HepG2 (cell line): Measurements from ENCODE around the gene OR10A3. TPM values are rescaled to one million over a fixed set of nuclear protein-coding genes. Genes with fewer than 3 reads are reported as not detected.

Experiments used
- ATAD3A ChIP-seq: sonication (generic); formaldehyde crosslinking; IDR thresholded peaks from 2 replicates; pipeline ENCODE4 v1.4.0; 2020; ENCODE audit warnings: missing genetic modification reagents
- FOXC1 ChIP-seq: sonication (generic); formaldehyde crosslinking; IDR thresholded peaks from 2 replicates; pipeline ENCODE4 v1.8.0; 2022; ENCODE audit warnings: mild to moderate bottlenecking, missing genetic modification reagents, borderline replicate concordance
- MTA3 ChIP-seq: sonication (generic); formaldehyde crosslinking; IDR thresholded peaks from 2 replicates; pipeline ENCODE4 v1.4.0; 2020; ENCODE audit warnings: missing genetic modification reagents
- SCMH1 ChIP-seq: sonication (generic); formaldehyde crosslinking; IDR thresholded peaks from 2 replicates; pipeline ENCODE4 v1.9.0; 2021; ENCODE audit warnings: missing genetic modification reagents, mild to moderate bottlenecking, borderline replicate concordance
- SMAD9 ChIP-seq: sonication (generic); formaldehyde crosslinking; IDR thresholded peaks from 2 replicates; pipeline ENCODE4 v1.5.1; 2020; ENCODE audit warnings: mild to moderate bottlenecking, missing genetic modification reagents
- TEAD3 ChIP-seq: optimal IDR thresholded peaks from 2 replicates; pipeline ENCODE3; 2016; ENCODE audit warnings: borderline replicate concordance
- ZBTB40 ChIP-seq, 2 experiments: fragments of 450-650 bp in 1 of 2; sonication (generic) in 1 of 2; formaldehyde crosslinking in 1 of 2; IDR thresholded peaks; 2 replicates each; pipeline versions ENCODE4 v1.6.1 to v1.8.0; 2016 to 2022; ENCODE audit warnings: antibody characterized with exemption in 1 of 2, mild to moderate bottlenecking in 1 of 2, missing genetic modification reagents in 1 of 2
- ZNF256 ChIP-seq: sonication (generic); formaldehyde crosslinking; conservative IDR thresholded peaks from 2 replicates; pipeline ENCODE4 v1.4.0; 2020; ENCODE audit warnings: missing genetic modification reagents
- ZNF343 ChIP-seq: sonication (generic); formaldehyde crosslinking; IDR thresholded peaks from 2 replicates; pipeline ENCODE4 v1.4.0; 2020; ENCODE audit warnings: mild to moderate bottlenecking, missing genetic modification reagents
- ZSCAN5A ChIP-seq: sonication (generic); formaldehyde crosslinking; IDR thresholded peaks from 2 replicates; pipeline ENCODE4 v1.8.0; 2022; ENCODE audit warnings: mild to moderate bottlenecking, missing genetic modification reagents, borderline replicate concordance
- polyA plus RNA-seq, 8 experiments: library from polyadenylated mRNA; depleted of rRNA in 3 of 8; stranded (reverse) in 7 of 8; unstranded in 1 of 8; fragments of >200 nt; fragmentation: Illumina TruSeq in 4 of 8; extraction: Trizol in 4 of 8; gene quantifications; 2 replicates each; pipeline versions ENCODE4 v1.2.1 to v1.2.3, GENCODE V29; 2011 to 2016; ENCODE audit warnings: low read depth in 4 of 8, missing spikeins in 1 of 8, mixed read lengths in 1 of 8; ENCODE audit not compliant: insufficient read depth in 1 of 8
- total RNA-seq, 5 experiments: library from RNA; depleted of rRNA; stranded (reverse); fragments of >200 nt; fragmentation: Illumina TruSeq; extraction: Trizol; gene quantifications; 2 replicates each; pipeline ENCODE4 v1.2.3, GENCODE V29; 2016; ENCODE audit warnings: low read depth in 1 of 5
- TF ChIP-seq, protein P1 (sequence below), 2 experiments: sonication (generic) in 1 of 2; formaldehyde crosslinking in 1 of 2; IDR thresholded peaks; 2 replicates each; pipeline versions ENCODE4 v1.6.1 to v1.9.0; 2014 to 2022; ENCODE audit warnings: antibody characterized with exemption in 1 of 2, borderline replicate concordance in 1 of 2, inconsistent platforms in 1 of 2, low read depth in 1 of 2, missing genetic modification reagents in 1 of 2

The OR10A3 gene
- total and polyA plus RNA-seq, 2 of the 13 experiments (the other 11 are each of a cell fraction or from before 2014, with no cell fraction given): not detected

DNA sequence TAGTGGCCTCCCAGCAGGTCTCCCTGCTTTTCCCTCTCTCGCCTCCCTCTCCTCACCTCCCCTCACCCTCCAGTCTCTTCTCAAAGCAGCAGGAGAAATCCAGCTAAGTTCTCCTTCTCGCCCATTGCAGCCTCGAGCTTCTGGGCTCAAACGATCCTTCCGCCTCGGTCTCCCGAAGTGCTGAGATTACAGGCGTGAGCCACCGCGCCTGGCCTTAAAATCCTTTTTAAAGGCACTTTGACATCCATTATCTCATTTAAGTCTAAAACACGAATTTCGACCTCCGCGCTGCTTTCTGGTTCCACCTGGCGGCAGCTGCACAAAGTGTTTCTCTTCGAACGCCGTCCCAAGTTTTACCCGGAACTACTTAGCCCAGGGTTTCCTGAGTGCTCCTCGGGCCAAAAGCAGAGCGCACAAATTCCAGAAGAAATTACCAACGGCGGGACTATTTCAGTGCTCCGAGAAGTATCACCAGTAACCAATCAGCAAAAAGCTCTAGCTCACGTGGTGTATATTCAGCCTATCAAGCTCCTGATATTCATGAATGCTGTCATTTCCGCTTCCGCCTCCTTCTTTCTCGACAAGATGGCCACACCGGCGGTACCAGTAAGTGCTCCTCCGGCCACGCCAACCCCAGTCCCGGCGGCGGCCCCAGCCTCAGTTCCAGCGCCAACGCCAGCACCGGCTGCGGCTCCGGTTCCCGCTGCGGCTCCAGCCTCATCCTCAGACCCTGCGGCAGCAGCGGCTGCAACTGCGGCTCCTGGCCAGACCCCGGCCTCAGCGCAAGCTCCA lies 45.5 kb upstream of the OR10A3 start, which contains the start of gene EIF3F (continued):
- no peak for TF ChIP-seq MTA3 (CRISPR knock-in tag)
- TF ChIP-seq, protein P1, sequence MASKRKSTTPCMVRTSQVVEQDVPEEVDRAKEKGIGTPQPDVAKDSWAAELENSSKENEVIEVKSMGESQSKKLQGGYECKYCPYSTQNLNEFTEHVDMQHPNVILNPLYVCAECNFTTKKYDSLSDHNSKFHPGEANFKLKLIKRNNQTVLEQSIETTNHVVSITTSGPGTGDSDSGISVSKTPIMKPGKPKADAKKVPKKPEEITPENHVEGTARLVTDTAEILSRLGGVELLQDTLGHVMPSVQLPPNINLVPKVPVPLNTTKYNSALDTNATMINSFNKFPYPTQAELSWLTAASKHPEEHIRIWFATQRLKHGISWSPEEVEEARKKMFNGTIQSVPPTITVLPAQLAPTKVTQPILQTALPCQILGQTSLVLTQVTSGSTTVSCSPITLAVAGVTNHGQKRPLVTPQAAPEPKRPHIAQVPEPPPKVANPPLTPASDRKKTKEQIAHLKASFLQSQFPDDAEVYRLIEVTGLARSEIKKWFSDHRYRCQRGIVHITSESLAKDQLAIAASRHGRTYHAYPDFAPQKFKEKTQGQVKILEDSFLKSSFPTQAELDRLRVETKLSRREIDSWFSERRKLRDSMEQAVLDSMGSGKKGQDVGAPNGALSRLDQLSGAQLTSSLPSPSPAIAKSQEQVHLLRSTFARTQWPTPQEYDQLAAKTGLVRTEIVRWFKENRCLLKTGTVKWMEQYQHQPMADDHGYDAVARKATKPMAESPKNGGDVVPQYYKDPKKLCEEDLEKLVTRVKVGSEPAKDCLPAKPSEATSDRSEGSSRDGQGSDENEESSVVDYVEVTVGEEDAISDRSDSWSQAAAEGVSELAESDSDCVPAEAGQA (IDR thresholded peaks at IDR 0.05; ENCODE audit: low read depth): peak; percentile 92
- TF ChIP-seq, protein P1 (CRISPR knock-in tag; IDR thresholded peaks at IDR 0.05; ENCODE audit: borderline replicate concordance): no peak
- no peak for TF ChIP-seq ATAD3A (CRISPR knock-in tag)
- no peak for TF ChIP-seq ZNF256 (CRISPR knock-in tag)
- TF ChIP-seq FOXC1 (CRISPR knock-in tag): peak; percentile 76; the same call in 1 of the 2 replicates
- no peak for TF ChIP-seq ZNF343 (CRISPR knock-in tag)
- TF ChIP-seq SCMH1 (CRISPR knock-in tag): no peak
- TF ChIP-seq ZSCAN5A (CRISPR knock-in tag): no peak
- peak; percentile 93 for TF ChIP-seq TEAD3
- TF ChIP-seq ZBTB40 (IDR thresholded peaks at IDR 0.05): peak; percentile 84
- TF ChIP-seq ZBTB40 (CRISPR knock-in tag; IDR thresholded peaks at IDR 0.05): no peak; the same call in 1 of the 2 replicates
- TF ChIP-seq SMAD9: no peak
